CD14-positive monocyte (primary cell): Measurements from ENCODE around the gene TECPR2. TPM values are rescaled to one million over a fixed set of nuclear protein-coding genes. Genes with fewer than 3 reads are reported as not detected.

ENCODE experiments used
- DNase-seq, 3 donors: peaks; one replicate each; pipeline ENCODE4 v3.0.0-alpha.2; 2011 to 2022
- H2AFZ ChIP-seq: 2 replicates; pipeline ENCODE4 v1.6.0; 2012; ENCODE audit warnings: mild to moderate bottlenecking, low read depth, low read length, inconsistent platforms; ENCODE audit not compliant: insufficient read depth, poor library complexity, severe bottlenecking
- H3K27ac ChIP-seq, 2 donors: 1 replicate in 1 of 2; 2 replicates in 1 of 2; pipeline ENCODE4 v1.5.1; 2012 to 2013; ENCODE audit warnings: low read length in 2 of 2, control low read depth in 1 of 2, inconsistent platforms in 1 of 2, low read depth in 1 of 2, mild to moderate bottlenecking in 1 of 2
- H3K27me3 ChIP-seq, 2 donors: one replicate each; pipeline versions ENCODE4 v1.6.0 to v1.6.1; 2011 to 2013; ENCODE audit warnings: low read length in 2 of 2; ENCODE audit not compliant: control insufficient read depth in 2 of 2, insufficient read depth in 2 of 2
- H3K36me3 ChIP-seq, 2 donors: replicated peaks in 1 of 2; 1 replicate in 1 of 2; 2 replicates in 1 of 2; pipeline versions ENCODE4 v1.5.1 to v1.6.1; 2012 to 2013; ENCODE audit warnings: low read length in 2 of 2, control low read depth in 1 of 2, inconsistent platforms in 1 of 2, mild to moderate bottlenecking in 1 of 2; ENCODE audit not compliant: insufficient read depth in 2 of 2, control insufficient read depth in 1 of 2
- H3K4me1 ChIP-seq, 2 donors: 1 replicate in 1 of 2; 2 replicates in 1 of 2; pipeline versions ENCODE4 v1.5.1 to v1.6.1; 2012 to 2013; ENCODE audit warnings: low read length in 2 of 2, control low read depth in 1 of 2, inconsistent platforms in 1 of 2, mild to moderate bottlenecking in 1 of 2, moderate library complexity in 1 of 2; ENCODE audit not compliant: insufficient read depth in 2 of 2, control insufficient read depth in 1 of 2
- H3K4me2 ChIP-seq: replicated peaks from 2 replicates; pipeline ENCODE3; 2012; ENCODE audit warnings: low read length, moderate library complexity, mild to moderate bottlenecking; ENCODE audit not compliant: poor library complexity, severe bottlenecking; ENCODE audit errors: extremely low read depth
- H3K4me3 ChIP-seq, 3 experiments: fragments of 200-600 bp in 1 of 3; sonication (generic) in 1 of 3; replicated peaks in 1 of 3; 1 replicate in 2 of 3; 2 replicates in 1 of 3; pipeline ENCODE4 v1.5.1; 2011 to 2013; ENCODE audit warnings: low read length in 3 of 3, mild to moderate bottlenecking in 3 of 3, control low read depth in 2 of 3, low read depth in 2 of 3, inconsistent platforms in 1 of 3, moderate library complexity in 1 of 3
- H3K79me2 ChIP-seq: 2 replicates; pipeline ENCODE4 v1.6.0; 2012; ENCODE audit warnings: mild to moderate bottlenecking, control low read depth, inconsistent platforms, low read length, moderate library complexity; ENCODE audit not compliant: insufficient read depth
- H3K9ac ChIP-seq: 2 replicates; pipeline ENCODE4 v1.6.0; 2017; ENCODE audit warnings: low read length, mild to moderate bottlenecking; ENCODE audit not compliant: insufficient read depth, poor library complexity, severe bottlenecking
- H3K9me3 ChIP-seq, 2 donors: replicated peaks in 1 of 2; 1 replicate in 1 of 2; 2 replicates in 1 of 2; pipeline versions ENCODE4 v1.5.1 to v1.6.1; 2012 to 2013; ENCODE audit warnings: low read length in 2 of 2, control low read depth in 1 of 2; ENCODE audit not compliant: control insufficient read depth in 1 of 2, insufficient read depth in 1 of 2
- H4K20me1 ChIP-seq: 2 replicates; pipeline ENCODE4 v1.6.0; 2012; ENCODE audit warnings: mild to moderate bottlenecking, low read length, control low read depth, moderate library complexity; ENCODE audit not compliant: insufficient read depth
- H3K27ac Mint-ChIP-seq, 7 donors: one replicate each; pipeline ENCODE4 v1.8.0; 2020; ENCODE audit warnings: mild to moderate bottlenecking in 7 of 7, mixed read lengths in 7 of 7, moderate library complexity in 6 of 7, inconsistent platforms in 2 of 7
- H3K27me3 Mint-ChIP-seq, 3 donors: one replicate each; pipeline ENCODE4 v1.8.0; 2021 to 2022; ENCODE audit warnings: low read depth in 3 of 3, mild to moderate bottlenecking in 3 of 3, mixed read lengths in 3 of 3, moderate library complexity in 3 of 3, inconsistent platforms in 1 of 3
- H3K36me3 Mint-ChIP-seq, 2 donors: one replicate each; pipeline ENCODE4 v1.8.0; 2020; ENCODE audit warnings: mixed read lengths in 2 of 2, inconsistent platforms in 1 of 2, mild to moderate bottlenecking in 1 of 2
- H3K4me1 Mint-ChIP-seq: one replicate; pipeline ENCODE4 v1.8.0; 2020; ENCODE audit warnings: mild to moderate bottlenecking, mixed read lengths
- H3K4me3 Mint-ChIP-seq, 2 donors: one replicate each; pipeline ENCODE4 v1.8.0; 2020; ENCODE audit warnings: mild to moderate bottlenecking in 2 of 2, mixed read lengths in 2 of 2, moderate library complexity in 1 of 2
- H3K9me3 Mint-ChIP-seq, 7 donors: one replicate each; pipeline ENCODE4 v1.8.0; 2020 to 2022; ENCODE audit warnings: mixed read lengths in 7 of 7, mild to moderate bottlenecking in 6 of 7, moderate library complexity in 6 of 7, inconsistent platforms in 2 of 7
- CTCF ChIP-seq: fragments of 200-600 bp; IDR thresholded peaks from one replicate; pipeline ENCODE4 v1.8.0; 2022; ENCODE audit warnings: antibody characterized with exemption, mild to moderate bottlenecking
- WGBS: methylation state at CpG from one replicate; pipeline ENCODE4 v1.1.5; 2013; ENCODE audit warnings: missing lambda C conversion rate; ENCODE audit not compliant: insufficient coverage; 5-methylcytosine and 5-hydroxymethylcytosine counted together
- intact Hi-C, 2 donors: fragments of 100-400 bp; cut with micrococcal nuclease; formaldehyde crosslinking; loops; one replicate each; pipeline versions ENCODE4 v1.15.0 to v1.15.1; 2023
- polyA plus RNA-seq, 3 donors: library from polyadenylated mRNA; depleted of rRNA in 1 of 3; unstranded in 2 of 3; stranded (reverse) in 1 of 3; fragments of 300-500 nt in 2 of 3; fragments of >200 nt in 1 of 3; fragmentation: Illumina TruSeq in 2 of 3; gene quantifications; 1 replicate in 2 of 3; 2 replicates in 1 of 3; pipeline ENCODE4 v1.2.3, GENCODE V29; 2012 to 2021

TECPR2 gene
- polyA plus RNA-seq, 3 donors = 2.8 to 10.4 (median 6.4) TPM

GRCh38 chr14:102377696-102378095, 15.0 kb downstream of the TECPR2 start:
- Histone ChIP-seq H3K27me3 (no peaks in the 10 kb centered on the region), H3K4me2 (no peak overlapping the region), H3K9me3 (no peaks in the 10 kb centered on the region), H3K4me3 (no peak overlapping the region), H3K27ac (no peak overlapping the region), H3K4me1 (no peaks in the 10 kb centered on the region), H3K9ac (no peak overlapping the region), H3K36me3 (peaks cover 29 to 44% of the 10 kb centered on the region in 2 donors), H3K79me2 (peaks cover 3% of the 10 kb centered on the region), H2AFZ (no peak overlapping the region), H4K20me1 (no peaks in the 10 kb centered on the region)
- no peak for DNase-seq
- no peak overlapping the region for H3K4me3 Mint-ChIP-seq
- H3K27ac Mint-ChIP-seq = no peak overlapping the region
- no peaks in the 10 kb centered on the region for H3K27me3 Mint-ChIP-seq
- no peaks in the 10 kb centered on the region for H3K9me3 Mint-ChIP-seq
- peaks cover 42 to 46% of the 10 kb centered on the region in 2 donors for H3K36me3 Mint-ChIP-seq
- peaks cover 5% of the 10 kb centered on the region for H3K4me1 Mint-ChIP-seq
- no peak for TF ChIP-seq CTCF
- intact Hi-C loops = no loop called here

- no peak overlapping the region for H3K9ac ChIP-seq
- H4K20me1 ChIP-seq = no peaks in the 10 kb centered on the region
- Mint-ChIP-seq H3K9me3 (no peaks in the 10 kb centered on the region), H3K4me1 (peaks cover 5% of the 10 kb centered on the region), H3K4me3 (no peak overlapping the region), H3K36me3 (peaks cover 44 to 54% of the 10 kb centered on the region in 2 donors), H3K27me3 (no peaks in the 10 kb centered on the region), H3K27ac (no peak overlapping the region)
- no peak overlapping the region for H3K27ac ChIP-seq
- H3K27me3 ChIP-seq = no peaks in the 10 kb centered on the region
- no peaks in the 10 kb centered on the region for H3K79me2 ChIP-seq
- H3K9me3 ChIP-seq = no peaks in the 10 kb centered on the region
- peaks cover 29 to 49% of the 10 kb centered on the region in 2 donors for H3K36me3 ChIP-seq
- no peak overlapping the region for H2AFZ ChIP-seq
- 100% methylated on average over 3 of the region's 9 CpGs for WGBS
- TF ChIP-seq CTCF = no peak
- no peak for DNase-seq
- no peak overlapping the region for H3K4me3 ChIP-seq
- intact Hi-C loops = no loop called here
- H3K4me2 ChIP-seq = no peak overlapping the region
- no peaks in the 10 kb centered on the region for H3K4me1 ChIP-seq
Measured at GRCh38 chr14:102378830-102379229, 16.1 kb downstream of the TECPR2 start.
